Keratinocyte (primary cell): ENCODE data around the gene ADAM22. TPM values are rescaled to one million over a fixed set of nuclear protein-coding genes. Genes with fewer than 3 reads are reported as not detected.

Experiments
- DNase-seq: peaks from one replicate; pipeline ENCODE4 v3.0.0-alpha.2; 2011; ENCODE audit warnings: low read depth, missing footprints, low spot score
- FAIRE-seq: peaks from 2 replicates; lab custom pipeline; 2011; peaks lifted over from hg19 to GRCh38; lab: Jason Lieb, UNC
- H2AFZ ChIP-seq: 2 replicates; pipeline ENCODE4 v1.6.0; 2012; ENCODE audit warnings: low read length, control low read depth, inconsistent platforms; ENCODE audit not compliant: control insufficient read depth
- H3K27ac ChIP-seq: 2 replicates; pipeline ENCODE4 v1.5.1; 2011; ENCODE audit warnings: low read length; ENCODE audit not compliant: control insufficient read depth, insufficient read depth
- H3K27me3 ChIP-seq: 3 replicates; pipeline ENCODE4 v1.6.0; 2011; ENCODE audit warnings: low read length; ENCODE audit not compliant: control insufficient read depth, insufficient read depth; ENCODE audit errors: extremely low read depth
- H3K36me3 ChIP-seq, 2 experiments: 2 replicates in 1 of 2; 3 replicates in 1 of 2; pipeline ENCODE4 v1.5.1; 2011; ENCODE audit warnings: low read length in 2 of 2, mild to moderate bottlenecking in 1 of 2; ENCODE audit not compliant: control insufficient read depth in 2 of 2, insufficient read depth in 2 of 2; ENCODE audit errors: extremely low read depth in 1 of 2
- H3K4me1 ChIP-seq: 3 replicates; pipeline ENCODE4 v1.5.1; 2011; ENCODE audit warnings: low read length; ENCODE audit not compliant: control insufficient read depth, insufficient read depth; ENCODE audit errors: extremely low read depth
- H3K4me2 ChIP-seq: 3 replicates; pipeline ENCODE4 v1.6.0; 2011; ENCODE audit warnings: low read depth, low read length; ENCODE audit not compliant: control insufficient read depth, insufficient read depth; ENCODE audit errors: extremely low read depth
- H3K4me3 ChIP-seq, 3 experiments: fragments of 200-600 bp in 1 of 3; sonication (generic) in 1 of 3; 2 replicates in 2 of 3; 3 replicates in 1 of 3; pipeline ENCODE4 v1.5.1; 2011 to 2016; ENCODE audit warnings: low read length in 3 of 3, mild to moderate bottlenecking in 3 of 3, control low read depth in 2 of 3, inconsistent platforms in 1 of 3, low read depth in 1 of 3, mixed read lengths in 1 of 3, mixed run types in 1 of 3, moderate library complexity in 1 of 3; ENCODE audit not compliant: control insufficient read depth in 2 of 3, insufficient read depth in 2 of 3; ENCODE audit errors: extremely low read depth in 1 of 3
- H3K79me2 ChIP-seq: 2 replicates; pipeline ENCODE4 v1.6.0; 2012; ENCODE audit warnings: low read length; ENCODE audit not compliant: control insufficient read depth, insufficient read depth
- H3K9ac ChIP-seq: 3 replicates; pipeline ENCODE4 v1.6.0; 2011; ENCODE audit warnings: low read length; ENCODE audit not compliant: control insufficient read depth, insufficient read depth; ENCODE audit errors: extremely low read depth
- H3K9me1 ChIP-seq: 3 replicates; pipeline ENCODE4 v1.6.0; 2011; ENCODE audit warnings: low read length; ENCODE audit not compliant: control insufficient read depth, insufficient read depth; ENCODE audit errors: extremely low read depth
- H3K9me3 ChIP-seq: 2 replicates; pipeline ENCODE4 v1.5.1; 2012; ENCODE audit warnings: low read depth, low read length; ENCODE audit not compliant: control insufficient read depth
- H4K20me1 ChIP-seq: 3 replicates; pipeline ENCODE4 v1.6.0; 2011; ENCODE audit warnings: low read length; ENCODE audit not compliant: control insufficient read depth, insufficient read depth; ENCODE audit errors: extremely low read depth
- CTCF ChIP-seq, 3 experiments: IDR thresholded peaks in 1 of 3; conservative IDR thresholded peaks in 1 of 3; optimal IDR thresholded peaks in 1 of 3; 2 replicates in 2 of 3; 3 replicates in 1 of 3; pipeline versions ENCODE3 to v1.5.1; 2011; ENCODE audit warnings: low read length in 3 of 3, mild to moderate bottlenecking in 3 of 3, moderate library complexity in 2 of 3, control low read depth in 1 of 3, inconsistent platforms in 1 of 3; ENCODE audit not compliant: insufficient read depth in 2 of 3; ENCODE audit errors: extremely low read depth in 1 of 3
- EZH2 ChIP-seq: IDR thresholded peaks from one replicate; pipeline ENCODE4 v1.6.1; 2012; ENCODE audit warnings: inconsistent platforms, mild to moderate bottlenecking, low read length, moderate library complexity
- dilution Hi-C: fragments of 300-500 bp; cut with MboI; formaldehyde crosslinking; loops from one replicate; pipeline ENCODE4 v1.7.0; 2020; ENCODE audit warnings: low sequenced_read_pairs; ENCODE audit not compliant: extremely low pct_ligation_motif_present
- polyA plus RNA-seq, 5 experiments: library from polyadenylated mRNA; depleted of rRNA in 3 of 5; stranded (reverse) in 3 of 5; stranded (forward) in 1 of 5; unstranded in 1 of 5; fragments of >200 nt; gene quantifications; 1 replicate in 1 of 5; 2 replicates in 3 of 5; 3 replicates in 1 of 5; pipeline versions ENCODE4 v1.2.1 to v1.2.3, GENCODE V29; 2011 to 2012; ENCODE audit warnings: missing spikeins in 2 of 5, low read depth in 1 of 5, low replicate concordance in 1 of 5

The ADAM22 gene
- polyA plus RNA-seq, 1 donor (not counting 4 experiments of a cell fraction or from before 2014, with no cell fraction given) = 0.07 TPM

GRCh38 chr7:88217675-88218428 lies 283.8 kb downstream of the ADAM22 start:
- peaks cover 11 to 23% of the 10 kb centered on the region in 2 experiments for H3K36me3 ChIP-seq

GRCh38 chr7:88218429-88218745 lies 284.3 kb downstream of the ADAM22 start:
- H3K4me1 ChIP-seq = peaks cover 15% of the 10 kb centered on the region
- no peaks in the 10 kb centered on the region for H3K27me3 ChIP-seq
- FAIRE-seq (no peak), DNase-seq (no peak)
- dilution Hi-C loops = no loop called here
- peaks cover 3% of the 10 kb centered on the region for H4K20me1 ChIP-seq
- H3K27ac ChIP-seq = no peak overlapping the region
- no peaks in the 10 kb centered on the region for H3K9me3 ChIP-seq
- H3K9ac ChIP-seq = no peak overlapping the region
- no peak overlapping the region for H2AFZ ChIP-seq
- no peak for TF ChIP-seq EZH2
- no peak for TF ChIP-seq CTCF (optimal IDR thresholded peaks at IDR 0.05 in 1 of 3, IDR thresholded peaks at IDR 0.05 in 1 of 3, conservative IDR thresholded peaks at IDR 0.05 in 1 of 3; ENCODE audit: extremely low read depth in 1 of 3, insufficient read depth in 2 of 3, low read length in 3 of 3)
- peaks cover 46% of the 10 kb centered on the region for H3K79me2 ChIP-seq
- H3K9me1 ChIP-seq = peaks cover 3% of the 10 kb centered on the region
- H3K36me3 ChIP-seq = peaks cover 11 to 17% of the 10 kb centered on the region in 2 experiments
- peak overlapping the region in 2 of 3 experiments; percentile 85 to 96 for H3K4me3 ChIP-seq
- peak overlapping the region; percentile 93 for H3K4me2 ChIP-seq

More at GRCh38 chr7:88217675-88218428, 283.8 kb downstream of the ADAM22 start:
- Histone ChIP-seq H3K27me3 (no peaks in the 10 kb centered on the region), H3K9ac (no peak overlapping the region), H3K4me3 (no peak overlapping the region), H3K9me1 (peaks cover 3% of the 10 kb centered on the region), H3K79me2 (peaks cover 51% of the 10 kb centered on the region), H3K4me2 (peak overlapping the region; percentile 93), H2AFZ (no peak overlapping the region), H3K9me3 (no peaks in the 10 kb centered on the region), H3K27ac (no peak overlapping the region), H4K20me1 (peaks cover 3% of the 10 kb centered on the region), H3K4me1 (peaks cover 15% of the 10 kb centered on the region)
- FAIRE-seq (no peak), DNase-seq (no peak)
- TF ChIP-seq CTCF (optimal IDR thresholded peaks at IDR 0.05 in 1 of 3, IDR thresholded peaks at IDR 0.05 in 1 of 3, conservative IDR thresholded peaks at IDR 0.05 in 1 of 3; ENCODE audit: extremely low read depth in 1 of 3, insufficient read depth in 2 of 3, low read length in 3 of 3) (no peak), EZH2 (no peak)
- dilution Hi-C loops = no loop called here
